Measurements from ENCODE around the gene VPS26C. TPM values are rescaled to one million over a fixed set of nuclear protein-coding genes. Genes with fewer than 3 reads are reported as not detected.

Gene VPS26C
- total RNA-seq, 1 experiment from 2014 or later: 41.4 TPM

- DNase-seq (ENCODE audit: extremely low read depth, low read depth): no peak
Measured at GRCh38 chr21:37266515-37267221, 466 bp downstream of the VPS26C start.

- no peak for DNase-seq (ENCODE audit: extremely low read depth, low read depth)
Measured at GRCh38 chr21:37264808-37265207, 2.3 kb downstream of the VPS26C start.

DNA sequence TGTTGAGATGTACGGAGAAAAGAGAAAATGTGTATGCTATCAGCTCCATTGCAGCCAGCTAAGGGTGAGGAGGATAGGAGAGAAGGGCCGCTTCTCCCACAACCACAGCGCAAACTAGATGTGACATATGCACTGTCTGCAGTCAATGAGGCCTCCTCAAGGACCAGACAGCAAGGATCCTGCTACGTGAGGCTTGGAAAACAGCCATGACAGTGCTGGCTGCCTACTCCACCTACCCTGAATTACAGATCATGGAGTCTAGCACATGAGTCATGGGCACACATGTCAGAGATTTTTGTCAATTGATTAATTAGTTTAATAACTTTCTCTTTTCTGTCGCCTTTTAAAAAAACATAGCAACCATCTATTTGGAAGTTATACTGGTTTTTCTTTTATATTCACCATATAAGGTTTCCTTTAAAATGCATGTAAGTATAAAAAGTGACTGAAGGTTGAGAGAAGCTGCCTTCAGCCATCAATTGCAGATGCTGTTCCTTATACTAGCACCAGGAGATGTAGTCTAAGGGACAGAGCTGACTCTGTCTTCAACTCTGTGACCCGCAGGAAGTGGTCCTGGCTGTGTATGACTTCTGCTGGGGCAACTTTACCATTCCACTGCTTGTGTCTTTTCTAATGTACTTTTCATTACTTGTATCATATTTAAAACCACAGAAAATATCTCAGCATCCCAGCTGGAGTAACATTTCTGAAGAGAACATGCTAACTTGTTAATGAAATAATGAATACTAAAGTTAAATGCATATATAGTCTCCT lies 3.1 kb downstream of the VPS26C start:
- no peak for DNase-seq (ENCODE audit: extremely low read depth, low read depth)

DNA sequence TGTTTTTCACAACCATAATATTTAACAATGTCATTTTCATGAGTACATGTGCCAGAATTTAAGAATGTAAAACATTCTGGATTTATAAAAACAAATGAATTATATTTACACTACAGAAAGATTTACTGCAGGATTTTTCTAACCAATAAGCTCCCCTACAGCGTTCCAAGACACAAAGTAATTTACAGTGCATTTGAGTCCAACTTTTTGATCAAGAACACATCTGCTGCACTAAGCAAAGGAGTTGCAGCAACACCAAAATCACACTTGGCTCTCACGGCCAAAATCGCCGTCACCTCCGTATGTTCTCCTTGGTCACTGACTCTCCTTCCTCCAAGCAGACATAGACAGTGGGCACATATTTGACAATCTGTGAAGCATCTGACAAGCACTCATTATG lies 7.7 kb downstream of the VPS26C start:
- no peak for DNase-seq (ENCODE audit: extremely low read depth, low read depth)

DNA sequence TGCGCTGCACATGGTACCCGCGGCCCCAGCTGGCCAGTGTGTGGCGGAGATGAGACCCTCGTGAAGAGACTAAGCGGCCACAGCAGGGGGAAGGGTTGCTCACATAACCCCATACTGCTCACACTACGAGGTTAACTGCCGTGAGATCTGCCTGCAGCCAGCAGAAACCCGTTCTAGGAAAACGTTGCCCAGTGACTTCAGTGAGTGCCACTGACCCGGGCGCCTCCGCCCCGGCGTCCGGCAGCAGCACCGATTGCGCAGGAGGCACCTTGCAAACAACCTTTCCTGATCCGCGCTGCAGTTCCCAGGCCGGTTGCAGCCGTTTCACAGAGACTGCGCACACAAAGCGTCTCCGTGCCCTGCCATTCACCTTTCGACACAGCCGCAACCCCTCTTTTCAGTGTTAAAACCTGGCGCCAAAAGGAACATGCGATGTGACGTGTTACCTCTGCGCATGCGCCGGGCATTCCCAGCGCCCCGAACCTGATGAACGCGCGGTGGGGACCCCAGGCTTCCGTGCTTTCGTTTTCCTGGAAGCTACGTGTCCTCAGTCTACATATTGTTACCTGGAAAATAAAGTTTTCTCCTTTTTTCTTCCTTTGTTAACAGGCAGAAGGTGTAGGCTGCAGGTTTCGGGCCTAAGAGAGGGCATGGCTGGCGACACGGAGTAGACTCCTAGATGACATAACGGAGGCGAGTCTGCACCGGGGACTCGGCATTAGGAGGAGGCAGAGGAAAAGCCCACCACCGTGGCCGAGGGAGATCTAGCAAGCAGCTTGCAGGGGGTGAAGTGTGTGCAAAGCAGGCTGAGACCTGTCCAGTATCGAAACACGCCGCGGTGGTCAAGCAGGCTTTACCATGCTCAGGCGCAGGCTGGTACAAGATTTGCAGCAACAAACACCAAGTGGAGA lies 8.9 kb downstream of the VPS26C start:
- peak; percentile 22 for DNase-seq (ENCODE audit: extremely low read depth, low read depth)

- no peak for DNase-seq (ENCODE audit: extremely low read depth, low read depth)
Measured at GRCh38 chr21:37257511-37257966, 9.6 kb downstream of the VPS26C start.

DNA sequence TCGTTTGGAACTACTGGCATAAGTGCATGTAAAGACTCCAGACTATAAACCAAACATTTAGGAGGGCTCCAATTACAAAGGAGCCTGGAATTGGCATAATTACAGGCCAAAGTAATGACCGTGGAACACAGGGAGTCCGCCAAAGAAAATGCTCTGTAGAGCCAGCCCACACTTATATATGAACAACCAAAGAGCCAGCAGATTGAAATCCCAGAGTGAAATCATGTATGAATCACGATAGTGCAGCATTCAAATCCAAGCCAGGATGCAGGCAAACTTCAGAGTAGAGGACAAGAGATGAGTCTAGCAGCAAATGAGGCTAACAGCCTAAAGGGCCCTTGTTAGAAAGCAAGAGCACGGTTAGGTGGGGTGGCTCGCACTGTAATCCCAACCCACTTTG lies 13.1 kb downstream of the VPS26C start:
- DNase-seq (ENCODE audit: extremely low read depth, low read depth): no peak

DNA sequence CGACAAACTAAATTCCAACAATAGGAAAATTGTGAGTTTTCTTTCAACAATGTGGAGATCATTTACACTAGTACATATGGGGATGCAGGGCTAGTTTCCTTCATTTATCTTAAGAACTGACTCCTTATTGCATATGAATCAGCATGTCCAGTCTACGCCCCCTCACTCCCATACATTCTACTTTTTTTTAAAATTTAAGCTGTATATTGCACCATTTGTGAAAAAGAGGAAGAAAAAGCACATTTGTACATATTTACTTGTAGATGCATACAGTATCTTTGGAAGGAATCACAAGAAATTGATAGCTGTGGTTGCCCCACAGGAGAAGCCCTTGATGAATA lies 15.9 kb downstream of the VPS26C start:
- no peak for DNase-seq (ENCODE audit: extremely low read depth, low read depth)

DNA sequence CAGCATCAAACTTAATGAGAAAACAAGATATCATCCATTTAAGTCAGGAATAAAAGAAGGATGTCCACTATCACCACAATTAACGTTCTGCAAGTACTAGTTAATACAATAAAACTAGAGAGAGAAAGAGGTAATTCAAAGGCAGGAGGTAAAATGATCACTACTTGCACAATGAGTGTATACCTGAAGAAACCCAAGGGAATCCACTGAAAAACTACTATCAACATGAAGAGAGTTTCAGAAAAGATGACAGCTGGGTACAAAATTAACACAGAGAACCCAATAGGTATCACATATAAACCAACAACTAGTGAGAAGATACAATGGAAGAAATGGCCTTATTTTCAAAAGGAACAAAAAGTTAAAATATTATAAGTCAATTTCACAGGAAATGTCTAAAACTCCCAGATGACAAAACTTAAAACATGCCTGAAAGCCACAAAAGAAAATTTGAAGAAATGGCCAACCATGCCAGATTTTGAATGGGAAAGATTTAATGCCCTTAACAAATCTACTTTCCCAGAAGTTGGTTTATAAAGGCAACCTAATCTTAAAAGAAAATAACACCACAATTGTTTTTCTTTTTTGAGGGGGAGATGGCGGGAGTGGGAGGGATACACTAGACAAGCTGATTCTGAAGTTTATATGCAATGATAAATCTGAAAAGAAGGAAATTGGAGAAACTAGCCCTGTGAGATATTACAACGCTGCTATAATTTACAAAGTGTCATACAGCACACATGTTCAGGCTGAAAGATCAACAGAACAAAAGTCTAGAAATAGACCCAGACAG lies 17.8 kb downstream of the VPS26C start:
- no peak for DNase-seq (ENCODE audit: extremely low read depth, low read depth)

DNA sequence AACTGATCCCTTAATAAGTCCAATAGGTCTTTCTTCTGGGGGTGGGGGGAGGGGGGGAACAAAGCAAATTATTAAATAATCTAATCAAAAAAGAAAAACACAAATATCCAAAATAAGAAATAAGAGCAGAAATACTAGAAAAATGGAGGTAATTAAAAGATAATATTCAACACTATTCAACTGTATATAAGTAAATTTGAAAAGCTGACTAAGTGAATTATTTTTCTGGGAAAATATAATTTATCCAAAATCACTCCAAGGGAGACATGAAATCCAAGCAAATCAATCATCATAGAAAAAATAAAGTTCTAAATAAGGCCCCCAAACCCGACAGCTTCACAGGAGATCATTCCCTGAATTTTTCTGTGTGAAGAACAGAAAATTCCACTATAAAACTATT lies 18.8 kb downstream of the VPS26C start:
- DNase-seq (ENCODE audit: extremely low read depth, low read depth): no peak

- DNase-seq (ENCODE audit: extremely low read depth, low read depth): no peak
Measured at GRCh38 chr21:37245151-37245550, 22.0 kb downstream of the VPS26C start.

DNA sequence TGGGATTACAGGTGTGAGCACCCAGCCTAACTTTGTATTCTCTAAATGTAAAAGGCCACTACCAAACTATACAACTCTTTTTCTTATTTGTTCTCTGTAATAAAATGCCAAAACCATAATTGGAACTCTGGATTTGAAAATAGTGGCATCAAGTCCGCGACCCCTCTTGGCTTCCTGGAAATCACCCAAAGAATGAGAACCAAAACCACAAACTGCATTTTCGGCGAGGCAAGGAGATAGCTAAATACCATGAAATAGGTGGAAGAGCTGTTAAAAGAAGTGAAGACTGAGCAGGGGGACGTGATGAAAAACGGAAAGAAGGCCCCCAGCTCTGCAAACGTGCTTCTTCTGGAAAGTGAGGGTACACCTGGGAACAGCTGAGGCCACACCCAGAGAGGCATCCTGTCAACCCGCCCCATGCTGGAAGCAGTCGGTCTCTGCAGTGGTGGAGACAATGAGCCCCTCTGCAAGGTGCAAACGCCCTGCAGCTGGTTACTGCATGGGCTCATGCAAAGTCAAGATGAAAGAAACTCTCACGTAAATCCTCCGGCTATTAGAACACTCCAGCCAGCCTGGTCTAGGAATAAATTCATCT lies 22.5 kb downstream of the VPS26C start:
- DNase-seq (ENCODE audit: extremely low read depth, low read depth): no peak

DNA sequence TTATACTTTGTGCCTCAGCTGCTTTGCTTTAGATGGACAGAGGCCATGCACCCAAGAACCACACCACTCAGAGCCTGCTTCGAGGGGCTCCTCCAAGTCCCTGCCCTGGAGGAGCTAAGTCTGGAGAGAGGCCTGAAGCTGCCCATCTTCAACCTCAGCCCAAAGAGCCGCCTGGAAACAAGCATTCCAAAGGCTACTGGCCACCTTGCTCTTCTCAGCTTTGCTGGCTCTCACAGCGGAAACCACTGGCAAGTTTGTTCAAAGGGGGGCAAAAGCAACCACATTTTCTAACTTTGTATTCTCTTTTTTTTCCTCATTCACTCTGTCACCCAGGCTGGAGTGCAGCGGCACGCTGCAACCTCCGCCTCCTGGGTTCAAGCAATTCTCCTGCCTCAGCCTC lies 23.2 kb downstream of the VPS26C start:
- no peak for DNase-seq (ENCODE audit: extremely low read depth, low read depth)

DNA sequence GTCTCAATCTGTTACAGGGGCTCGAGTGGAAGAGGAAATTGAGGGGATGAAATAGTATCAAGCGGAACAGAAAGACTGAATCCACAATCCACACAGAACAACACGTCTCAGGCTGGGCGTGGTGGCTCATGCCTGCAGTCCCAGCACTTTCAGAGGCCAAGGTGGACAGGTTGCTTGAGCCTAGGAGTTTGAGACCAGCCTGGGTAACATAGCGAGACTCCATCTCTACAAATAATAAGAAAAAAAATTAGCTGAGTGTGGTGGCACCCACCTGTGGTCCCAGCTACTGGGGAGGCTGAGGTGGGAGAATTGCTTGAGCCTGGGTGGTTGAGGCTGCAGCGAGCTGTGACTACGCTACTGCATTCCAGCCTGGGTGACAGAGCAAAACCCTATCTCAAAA lies 25.7 kb downstream of the VPS26C start:
- DNase-seq (ENCODE audit: extremely low read depth, low read depth): no peak

GRCh38 chr21:37240978-37241377 lies 26.2 kb downstream of the VPS26C start:
- DNase-seq (ENCODE audit: extremely low read depth, low read depth): no peak

DNA sequence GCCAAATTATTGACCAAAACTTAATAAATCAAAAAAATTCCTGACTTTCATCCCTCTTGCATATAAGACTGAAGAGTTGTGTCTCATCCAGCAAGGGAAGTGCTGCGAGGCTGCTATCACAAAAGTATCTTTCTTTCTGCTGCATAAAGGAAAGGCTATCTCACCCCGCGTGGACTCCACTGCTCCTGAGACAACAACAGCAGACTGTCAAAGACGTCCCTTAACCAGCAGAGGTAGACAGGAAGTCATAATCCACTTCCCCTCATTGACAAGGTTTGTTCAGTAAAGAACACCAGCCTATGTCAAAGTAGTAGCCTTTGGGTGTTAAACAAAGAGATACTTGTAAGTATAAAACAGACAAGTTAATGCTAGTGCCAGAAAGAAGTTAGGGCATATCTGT lies 29.4 kb downstream of the VPS26C start:
- DNase-seq (ENCODE audit: extremely low read depth, low read depth): no peak

DNA sequence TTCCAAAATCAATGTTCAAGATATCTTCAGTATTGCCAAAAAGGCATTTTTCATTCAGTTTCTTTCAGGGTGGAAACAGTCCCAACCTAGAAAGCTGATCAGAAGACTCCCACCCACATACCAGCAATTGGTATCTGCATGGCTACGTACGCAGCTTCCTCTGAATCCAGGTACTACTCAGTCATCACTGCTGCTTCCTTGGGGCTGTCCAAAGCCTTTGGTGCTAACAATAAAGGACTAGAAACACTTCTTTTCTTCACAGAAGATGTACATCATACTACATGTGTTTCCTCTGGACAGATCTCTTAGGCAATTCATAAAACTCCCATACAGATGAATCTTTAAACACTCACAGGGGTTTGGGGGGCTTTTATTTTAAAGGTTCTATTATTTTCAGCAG lies 29.8 kb downstream of the VPS26C start:
- no peak for DNase-seq (ENCODE audit: extremely low read depth, low read depth)

GRCh38 chr21:37233551-37234146 lies 33.5 kb downstream of the VPS26C start:
- DNase-seq (ENCODE audit: extremely low read depth, low read depth): no peak

DNA sequence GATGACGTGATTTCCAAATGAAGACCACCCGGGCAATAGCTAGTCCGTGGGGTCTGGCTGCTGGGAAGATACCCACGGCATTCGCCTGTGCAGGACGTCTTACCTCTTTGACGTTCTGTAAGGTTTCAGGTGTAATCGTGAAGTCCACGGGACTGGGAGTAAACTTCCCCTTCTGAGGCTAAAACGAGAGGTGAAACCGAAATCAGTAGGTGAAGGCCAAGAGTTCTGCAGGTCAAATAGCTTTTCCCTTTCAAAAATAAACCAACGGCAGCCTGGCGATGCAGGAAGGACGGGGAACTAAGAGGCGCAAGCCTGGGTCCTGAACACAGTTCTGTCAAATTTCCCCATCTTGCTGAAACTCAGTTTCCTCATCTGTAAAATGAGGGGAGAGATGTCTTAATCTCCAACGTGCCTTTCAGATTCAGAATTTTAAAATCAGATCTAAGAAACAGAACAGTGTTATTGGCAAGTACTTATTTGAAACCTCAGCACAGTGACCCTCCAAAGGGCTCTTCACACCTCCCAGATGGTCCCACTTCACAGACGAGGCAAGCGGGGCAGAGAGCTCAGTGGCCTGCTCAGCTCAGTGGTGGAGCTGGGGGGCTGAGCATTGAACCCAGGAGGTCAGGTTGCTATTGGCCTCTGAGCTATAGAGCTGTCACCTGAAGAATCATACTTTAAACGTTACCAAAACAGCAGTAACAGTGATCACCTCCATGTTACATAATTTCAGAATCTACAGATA lies 34.7 kb downstream of the VPS26C start:
- DNase-seq (ENCODE audit: extremely low read depth, low read depth): no peak

Measured in NCI-H460 (cell line).